AG09319 (cell line): ENCODE results near the gene TEPSIN.

ENCODE experiments used
- DNase-seq: peaks from one replicate; pipeline ENCODE4 v3.0.0-alpha.2; 2010; ENCODE audit warnings: low read depth; ENCODE audit errors: extremely low read depth
- TF ChIP-seq, protein P1 (sequence below): IDR thresholded peaks from 2 replicates; pipeline ENCODE4 v1.5.1; 2011; ENCODE audit warnings: low read depth, mild to moderate bottlenecking, inconsistent platforms, low read length, moderate library complexity

TEPSIN gene

DNA sequence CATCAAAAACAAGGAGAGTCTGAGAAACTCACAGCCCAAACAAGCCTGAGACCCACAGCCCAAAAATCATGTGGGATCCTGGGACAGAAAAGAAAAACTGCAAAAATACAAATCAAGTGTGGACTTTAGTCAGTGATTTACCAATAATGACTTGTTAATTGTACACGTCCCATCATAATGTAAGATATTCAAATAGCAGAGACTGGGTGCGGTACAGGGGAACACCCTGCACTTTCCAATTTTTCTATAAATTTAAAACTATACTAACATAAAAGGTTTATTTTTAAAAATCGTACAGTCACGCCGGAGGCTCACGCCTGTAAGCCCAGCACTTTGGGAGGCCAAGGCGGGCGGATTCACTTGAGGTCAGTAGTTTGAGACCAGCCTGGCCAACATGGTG, 24.9 kb downstream of the TEPSIN start:
- DNase-seq = no peak

DNA sequence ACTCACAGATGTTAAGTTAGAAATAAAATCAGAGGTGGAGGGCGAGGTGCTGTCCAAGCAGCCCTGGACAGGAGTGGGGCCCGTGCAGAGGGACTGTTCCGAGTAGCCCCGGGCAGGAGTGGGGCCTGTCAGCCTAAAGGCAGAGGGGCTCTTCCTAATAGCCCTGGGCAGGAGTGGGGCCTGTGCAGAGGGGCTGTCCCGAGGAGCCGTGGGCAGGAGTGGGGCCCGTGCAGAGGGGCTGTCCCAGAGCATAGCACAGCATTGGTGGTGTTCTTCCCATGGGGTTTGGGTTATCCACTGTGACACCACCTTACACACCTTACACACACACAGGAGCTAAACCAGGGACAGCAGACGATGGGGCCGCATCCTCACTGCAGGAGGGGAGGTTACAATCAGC, 26.5 kb downstream of the TEPSIN start:
- no peak for DNase-seq
- TF ChIP-seq, protein P1, sequence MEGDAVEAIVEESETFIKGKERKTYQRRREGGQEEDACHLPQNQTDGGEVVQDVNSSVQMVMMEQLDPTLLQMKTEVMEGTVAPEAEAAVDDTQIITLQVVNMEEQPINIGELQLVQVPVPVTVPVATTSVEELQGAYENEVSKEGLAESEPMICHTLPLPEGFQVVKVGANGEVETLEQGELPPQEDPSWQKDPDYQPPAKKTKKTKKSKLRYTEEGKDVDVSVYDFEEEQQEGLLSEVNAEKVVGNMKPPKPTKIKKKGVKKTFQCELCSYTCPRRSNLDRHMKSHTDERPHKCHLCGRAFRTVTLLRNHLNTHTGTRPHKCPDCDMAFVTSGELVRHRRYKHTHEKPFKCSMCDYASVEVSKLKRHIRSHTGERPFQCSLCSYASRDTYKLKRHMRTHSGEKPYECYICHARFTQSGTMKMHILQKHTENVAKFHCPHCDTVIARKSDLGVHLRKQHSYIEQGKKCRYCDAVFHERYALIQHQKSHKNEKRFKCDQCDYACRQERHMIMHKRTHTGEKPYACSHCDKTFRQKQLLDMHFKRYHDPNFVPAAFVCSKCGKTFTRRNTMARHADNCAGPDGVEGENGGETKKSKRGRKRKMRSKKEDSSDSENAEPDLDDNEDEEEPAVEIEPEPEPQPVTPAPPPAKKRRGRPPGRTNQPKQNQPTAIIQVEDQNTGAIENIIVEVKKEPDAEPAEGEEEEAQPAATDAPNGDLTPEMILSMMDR = no peak

More for the DNA sequence above, 24.9 kb downstream of the TEPSIN start:
- TF ChIP-seq, protein P1 = no peak

DNA sequence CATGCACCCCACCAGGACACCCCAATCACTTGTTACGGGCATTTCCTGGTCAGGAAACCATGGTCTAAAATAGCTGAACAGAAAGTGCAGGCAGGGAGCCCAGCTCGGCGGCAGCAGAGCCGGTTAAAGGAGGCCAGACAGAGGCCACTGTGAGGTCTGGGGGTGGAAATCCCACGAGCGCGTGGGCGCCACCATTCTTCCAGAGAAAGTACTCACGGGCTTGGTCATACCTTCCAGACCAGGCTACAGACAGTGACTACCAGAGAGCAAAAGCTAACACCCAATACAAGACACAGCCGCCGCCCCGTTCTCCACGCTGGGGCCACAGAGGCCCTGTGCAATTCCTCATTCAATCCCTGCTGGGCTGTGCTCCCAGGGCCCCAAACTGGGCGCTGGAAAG, 28.0 kb downstream of the TEPSIN start:
- TF ChIP-seq, protein P1 = no peak
- DNase-seq = no peak

- TF ChIP-seq, protein P1 = no peak
- no peak for DNase-seq
These were observed 28.4 kb downstream of the TEPSIN start for GRCh38 chr17:81210466-81210865.

GRCh38 chr17:81209141-81209540, 29.7 kb downstream of the TEPSIN start:
- TF ChIP-seq, protein P1 = no peak

GRCh38 chr17:81208651-81209050, 30.2 kb downstream of the TEPSIN start:
- no peak for DNase-seq
- TF ChIP-seq, protein P1 = no peak

More at GRCh38 chr17:81209141-81209540, 29.7 kb downstream of the TEPSIN start:
- DNase-seq = no peak

- TF ChIP-seq, protein P1 = no peak
- DNase-seq = no peak
These were observed 31.0 kb downstream of the TEPSIN start for GRCh38 chr17:81207610-81208581.
